HL-60 (cell line): ENCODE measurements around the gene ZNF384.

Source experiments
- DNase-seq, 2 experiments: peaks; one replicate each; pipeline ENCODE4 v3.0.0-alpha.2; 2010 to 2020; ENCODE audit warnings: low read depth in 1 of 2, low spot score in 1 of 2
- H3K27ac ChIP-seq: fragments of 250-450 bp; sonication (Bioruptor Pico); replicated peaks from 2 replicates; pipeline ENCODE4 v1.5.1; 2020; ENCODE audit warnings: mild to moderate bottlenecking, moderate library complexity
- H3K27me3 ChIP-seq: fragments of 250-450 bp; sonication (Bioruptor Pico); 2 replicates; pipeline ENCODE4 v1.5.1; 2021; ENCODE audit warnings: mild to moderate bottlenecking, moderate library complexity; ENCODE audit not compliant: insufficient read depth, poor library complexity, severe bottlenecking
- H3K4me3 ChIP-seq: replicated peaks from 2 replicates; pipeline ENCODE4 v1.5.1; 2011; ENCODE audit warnings: mild to moderate bottlenecking, control low read depth, low read length; ENCODE audit not compliant: insufficient read depth
- GABPA ChIP-seq: IDR thresholded peaks from 2 replicates; pipeline ENCODE4 v1.6.1; 2012; ENCODE audit warnings: low read depth
- POLR2AphosphoS5 ChIP-seq: IDR thresholded peaks from 2 replicates; pipeline ENCODE4 v1.6.1; 2012; ENCODE audit warnings: low read depth
- SPI1 ChIP-seq: IDR thresholded peaks from 2 replicates; pipeline ENCODE4 v1.6.1; 2012; ENCODE audit warnings: low read depth, mild to moderate bottlenecking, borderline replicate concordance
- TF ChIP-seq, protein P1 (sequence below): IDR thresholded peaks from 2 replicates; pipeline ENCODE4 v1.6.1; 2012; ENCODE audit warnings: low read depth; ENCODE audit not compliant: insufficient replicate concordance
- TF ChIP-seq, protein P2 (sequence below): IDR thresholded peaks from one replicate; pipeline ENCODE4 v1.5.1; 2011; ENCODE audit warnings: low read length, control low read depth, inconsistent platforms; ENCODE audit not compliant: insufficient read depth

ZNF384 gene

DNA sequence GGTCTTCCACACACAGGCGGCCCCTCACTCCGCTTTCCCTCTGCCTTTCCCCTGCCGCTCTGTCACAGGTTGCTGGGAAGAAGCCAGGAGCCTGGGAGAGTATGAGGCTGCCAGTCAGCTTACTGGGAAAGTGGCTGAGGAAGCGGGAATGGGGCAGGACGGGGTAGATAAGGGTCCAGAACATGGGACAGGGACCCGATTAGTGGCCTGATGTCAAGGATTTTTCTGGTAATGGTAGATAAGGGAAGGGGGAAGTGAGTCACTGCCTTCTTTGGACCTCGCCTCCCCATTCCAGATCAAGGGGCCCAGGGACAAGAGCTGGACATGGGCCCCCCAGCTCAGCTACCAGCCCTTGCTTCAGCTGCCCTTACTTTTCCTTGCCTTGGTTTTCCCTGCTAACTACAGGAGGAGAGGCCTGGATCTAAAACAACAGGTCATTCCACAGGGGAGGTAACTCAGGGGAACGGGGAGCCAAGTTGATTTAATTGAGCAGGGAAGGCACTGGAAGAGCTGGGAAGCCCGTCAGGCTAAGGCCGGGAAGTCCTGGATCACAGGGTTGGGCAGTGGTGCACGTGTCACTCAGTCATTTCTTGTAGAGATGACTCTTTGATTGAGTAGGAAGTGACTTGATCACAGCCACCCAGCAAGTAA, 49.9 kb downstream of the ZNF384 start:
- DNase-seq: no peak
- H3K4me3 ChIP-seq: no peak overlapping the region
- H3K27ac ChIP-seq: peak overlapping the region; percentile 55; the same call in 1 of the 2 replicates
- TF ChIP-seq, protein P1, sequence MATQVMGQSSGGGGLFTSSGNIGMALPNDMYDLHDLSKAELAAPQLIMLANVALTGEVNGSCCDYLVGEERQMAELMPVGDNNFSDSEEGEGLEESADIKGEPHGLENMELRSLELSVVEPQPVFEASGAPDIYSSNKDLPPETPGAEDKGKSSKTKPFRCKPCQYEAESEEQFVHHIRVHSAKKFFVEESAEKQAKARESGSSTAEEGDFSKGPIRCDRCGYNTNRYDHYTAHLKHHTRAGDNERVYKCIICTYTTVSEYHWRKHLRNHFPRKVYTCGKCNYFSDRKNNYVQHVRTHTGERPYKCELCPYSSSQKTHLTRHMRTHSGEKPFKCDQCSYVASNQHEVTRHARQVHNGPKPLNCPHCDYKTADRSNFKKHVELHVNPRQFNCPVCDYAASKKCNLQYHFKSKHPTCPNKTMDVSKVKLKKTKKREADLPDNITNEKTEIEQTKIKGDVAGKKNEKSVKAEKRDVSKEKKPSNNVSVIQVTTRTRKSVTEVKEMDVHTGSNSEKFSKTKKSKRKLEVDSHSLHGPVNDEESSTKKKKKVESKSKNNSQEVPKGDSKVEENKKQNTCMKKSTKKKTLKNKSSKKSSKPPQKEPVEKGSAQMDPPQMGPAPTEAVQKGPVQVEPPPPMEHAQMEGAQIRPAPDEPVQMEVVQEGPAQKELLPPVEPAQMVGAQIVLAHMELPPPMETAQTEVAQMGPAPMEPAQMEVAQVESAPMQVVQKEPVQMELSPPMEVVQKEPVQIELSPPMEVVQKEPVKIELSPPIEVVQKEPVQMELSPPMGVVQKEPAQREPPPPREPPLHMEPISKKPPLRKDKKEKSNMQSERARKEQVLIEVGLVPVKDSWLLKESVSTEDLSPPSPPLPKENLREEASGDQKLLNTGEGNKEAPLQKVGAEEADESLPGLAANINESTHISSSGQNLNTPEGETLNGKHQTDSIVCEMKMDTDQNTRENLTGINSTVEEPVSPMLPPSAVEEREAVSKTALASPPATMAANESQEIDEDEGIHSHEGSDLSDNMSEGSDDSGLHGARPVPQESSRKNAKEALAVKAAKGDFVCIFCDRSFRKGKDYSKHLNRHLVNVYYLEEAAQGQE: no peak
- TF ChIP-seq, protein P2, sequence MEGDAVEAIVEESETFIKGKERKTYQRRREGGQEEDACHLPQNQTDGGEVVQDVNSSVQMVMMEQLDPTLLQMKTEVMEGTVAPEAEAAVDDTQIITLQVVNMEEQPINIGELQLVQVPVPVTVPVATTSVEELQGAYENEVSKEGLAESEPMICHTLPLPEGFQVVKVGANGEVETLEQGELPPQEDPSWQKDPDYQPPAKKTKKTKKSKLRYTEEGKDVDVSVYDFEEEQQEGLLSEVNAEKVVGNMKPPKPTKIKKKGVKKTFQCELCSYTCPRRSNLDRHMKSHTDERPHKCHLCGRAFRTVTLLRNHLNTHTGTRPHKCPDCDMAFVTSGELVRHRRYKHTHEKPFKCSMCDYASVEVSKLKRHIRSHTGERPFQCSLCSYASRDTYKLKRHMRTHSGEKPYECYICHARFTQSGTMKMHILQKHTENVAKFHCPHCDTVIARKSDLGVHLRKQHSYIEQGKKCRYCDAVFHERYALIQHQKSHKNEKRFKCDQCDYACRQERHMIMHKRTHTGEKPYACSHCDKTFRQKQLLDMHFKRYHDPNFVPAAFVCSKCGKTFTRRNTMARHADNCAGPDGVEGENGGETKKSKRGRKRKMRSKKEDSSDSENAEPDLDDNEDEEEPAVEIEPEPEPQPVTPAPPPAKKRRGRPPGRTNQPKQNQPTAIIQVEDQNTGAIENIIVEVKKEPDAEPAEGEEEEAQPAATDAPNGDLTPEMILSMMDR: no peak
- TF ChIP-seq POLR2AphosphoS5 (no peak), SPI1 (peak; percentile 40; the same call in 1 of the 2 replicates)
- H3K27me3 ChIP-seq: no peaks in the 10 kb centered on the region

DNA sequence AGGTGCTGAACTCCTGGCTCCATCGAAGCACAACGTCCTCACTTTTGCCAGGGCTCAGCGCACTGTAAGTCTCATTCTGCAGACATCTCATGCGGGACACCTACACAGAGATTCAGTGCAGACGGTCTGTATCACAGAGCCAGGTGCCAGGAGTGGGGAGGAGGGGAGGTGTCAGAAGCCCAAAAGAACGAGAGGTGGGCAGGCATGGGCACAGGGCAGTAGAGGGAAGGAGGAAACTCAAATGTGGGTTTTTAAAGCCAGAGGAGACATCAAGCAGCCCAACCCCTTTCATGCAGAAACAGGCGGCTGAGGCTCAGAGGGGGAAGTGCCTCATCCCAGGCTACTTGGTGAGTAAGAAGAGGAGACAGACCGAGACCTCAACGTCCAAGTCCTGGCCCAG, 50.9 kb downstream of the ZNF384 start:
- DNase-seq: peak; percentile 57 to 77
- Histone ChIP-seq H3K27me3 (no peaks in the 10 kb centered on the region), H3K27ac (peak overlapping the region; percentile 55), H3K4me3 (no peak overlapping the region)
- peak; percentile 86 for TF ChIP-seq SPI1
- TF ChIP-seq, protein P1: no peak

DNA sequence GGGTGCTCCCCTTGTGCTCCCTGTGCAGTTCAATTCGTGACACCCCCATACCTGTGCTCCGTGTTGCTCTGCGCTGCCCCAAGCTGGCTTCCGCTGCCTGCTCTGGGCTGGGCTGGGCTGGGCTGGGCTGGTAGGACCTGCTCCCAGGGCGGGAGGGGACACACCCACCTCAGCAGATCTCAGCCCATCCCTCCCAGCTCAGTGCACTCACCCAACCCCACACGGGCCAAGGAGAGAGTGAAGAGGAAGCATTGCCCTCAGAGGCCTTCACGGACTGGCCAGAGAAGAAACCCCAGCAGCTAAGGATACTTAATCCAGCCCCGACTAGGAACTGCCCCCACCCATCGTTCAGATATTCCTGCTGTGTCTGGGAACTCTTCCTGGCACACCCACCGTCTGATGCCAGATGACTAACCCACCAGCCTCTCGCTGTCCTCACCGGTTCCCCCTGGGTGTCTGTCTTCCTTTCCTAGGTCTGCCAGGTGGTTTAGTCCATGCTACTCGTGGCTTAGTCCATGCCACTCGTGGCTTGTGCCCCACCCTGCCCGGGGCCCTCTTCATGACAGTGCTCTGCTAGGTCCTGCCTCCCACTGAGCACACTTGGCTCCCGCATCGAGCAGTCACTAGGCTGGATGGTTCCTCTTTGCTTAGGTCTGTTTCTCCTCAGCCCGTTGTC, 53.2 kb downstream of the ZNF384 start, which contains the start of gene LPAR5:
TSS of gene LPAR5 (minus strand) at position 104 of the 676 bp plus-strand sequence. CDS start 14,711 bp downstream, outside the sequence.
- TF ChIP-seq GABPA (no peak), POLR2AphosphoS5 (0 out of 2 replicates have a peak, but pooled peaks have one; percentile 31)
- DNase-seq: peak in 1 of 2 experiments; percentile 66
- Histone ChIP-seq H3K4me3 (no peak within 1 kb of the TSS), H3K27me3 (no peaks in the 10 kb centered on the region), H3K27ac (peak within 1 kb of the TSS; percentile 56)

DNA sequence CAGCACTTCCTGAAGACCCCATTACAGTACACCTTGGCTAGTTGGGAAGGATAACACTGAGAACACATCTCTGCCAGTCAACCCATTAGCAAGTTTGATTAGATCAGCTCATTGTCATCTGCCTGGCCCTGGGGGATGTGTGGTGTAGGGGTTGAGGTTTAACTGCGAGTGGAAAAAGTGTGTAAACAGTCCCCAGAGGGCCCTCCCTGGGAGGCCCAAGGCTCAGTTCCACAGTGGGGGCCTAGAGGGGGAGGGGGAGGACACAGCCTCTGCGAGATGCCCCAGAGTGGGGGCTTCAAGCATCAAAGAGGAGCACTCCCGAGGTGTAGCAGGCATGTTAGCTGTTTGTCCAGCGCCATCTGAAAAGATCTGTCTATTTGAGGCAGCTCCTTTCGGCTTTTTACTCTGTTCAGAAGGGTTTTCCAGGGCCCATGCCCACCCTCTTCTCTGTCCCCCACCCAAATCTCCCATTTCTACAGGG, 53.8 kb downstream of the ZNF384 start:
- H3K4me3 ChIP-seq: no peak overlapping the region
- TF ChIP-seq SPI1 (no peak), POLR2AphosphoS5 (no peak), GABPA (no peak)
- TF ChIP-seq, protein P1: no peak
- TF ChIP-seq, protein P2: no peak
- peak in 1 of 2 experiments; percentile 59 for DNase-seq
- H3K27ac ChIP-seq: peak overlapping the region; percentile 56
- H3K27me3 ChIP-seq: no peaks in the 10 kb centered on the region
